ENCODE results near the gene SNX17.
A peak's percentile ranks its signal among the peaks of the same experiment; 100 is the strongest.

Gene SNX17

DNA sequence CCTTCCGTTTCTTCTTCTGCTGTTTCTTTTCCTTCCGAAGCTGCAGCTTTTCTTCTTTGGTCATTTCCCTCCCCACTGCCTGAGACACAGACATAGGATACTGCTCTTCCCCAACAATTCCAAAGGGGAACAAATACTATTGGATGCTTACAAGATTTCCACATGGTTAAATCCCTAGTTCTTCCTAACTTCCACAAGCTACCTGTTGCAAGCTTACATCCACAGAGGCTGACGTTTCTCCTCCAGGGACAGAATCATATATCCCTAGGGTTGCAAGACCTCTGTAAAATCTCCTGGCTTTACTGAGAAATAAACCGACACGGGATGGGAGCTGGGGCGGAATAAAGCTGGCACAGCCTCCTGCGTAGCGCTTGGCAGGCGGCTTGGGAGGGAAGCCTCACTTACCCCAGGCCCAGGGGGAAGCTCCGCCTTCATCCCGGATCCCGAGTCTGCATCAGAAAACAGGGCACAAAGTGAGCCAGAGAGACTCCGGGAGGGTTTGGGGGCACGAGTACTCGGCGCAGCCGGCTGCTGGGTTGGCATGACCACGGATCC, 868 bp upstream of the SNX17 start:
- no peak for DNase-seq

DNA sequence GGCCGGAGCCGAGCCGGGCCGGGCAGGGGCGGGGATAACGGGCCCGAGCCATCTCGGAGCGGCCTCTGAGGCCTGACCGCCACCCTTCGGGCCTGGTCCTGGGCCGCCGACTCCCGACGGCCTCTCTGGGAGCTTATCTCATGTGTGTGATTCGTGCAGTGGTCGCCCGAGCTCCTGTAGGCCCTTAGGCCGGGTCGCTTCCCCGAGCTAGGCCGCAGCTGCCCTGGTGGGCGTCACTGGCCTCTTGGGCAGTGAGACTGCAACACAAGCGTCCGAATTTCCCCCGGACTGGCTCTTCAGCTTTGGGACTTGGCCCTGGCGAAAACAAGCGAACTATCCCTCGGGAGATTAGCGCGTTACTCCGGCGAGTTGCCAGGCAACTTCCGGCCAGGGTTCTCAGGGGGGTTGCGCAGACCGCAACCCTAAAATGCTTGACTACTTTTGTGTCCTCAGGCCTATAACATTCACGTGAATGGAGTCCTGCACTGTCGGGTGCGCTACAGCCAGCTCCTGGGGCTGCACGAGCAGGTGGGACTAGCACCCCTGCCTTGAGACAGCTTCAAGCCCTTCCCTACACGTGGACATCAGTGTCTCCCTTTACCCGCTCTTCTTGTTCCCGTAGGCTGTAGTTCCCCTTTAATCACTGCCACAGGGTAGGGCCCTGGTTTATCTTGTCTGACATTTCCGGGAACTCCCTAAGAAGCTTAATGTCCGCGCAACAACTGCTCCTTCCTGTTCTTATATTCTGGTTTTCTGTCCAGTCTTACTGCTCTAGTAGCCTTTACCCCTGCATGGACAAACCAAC, 602 bp downstream of the SNX17 start:
- DNase-seq, result no peak

DNA sequence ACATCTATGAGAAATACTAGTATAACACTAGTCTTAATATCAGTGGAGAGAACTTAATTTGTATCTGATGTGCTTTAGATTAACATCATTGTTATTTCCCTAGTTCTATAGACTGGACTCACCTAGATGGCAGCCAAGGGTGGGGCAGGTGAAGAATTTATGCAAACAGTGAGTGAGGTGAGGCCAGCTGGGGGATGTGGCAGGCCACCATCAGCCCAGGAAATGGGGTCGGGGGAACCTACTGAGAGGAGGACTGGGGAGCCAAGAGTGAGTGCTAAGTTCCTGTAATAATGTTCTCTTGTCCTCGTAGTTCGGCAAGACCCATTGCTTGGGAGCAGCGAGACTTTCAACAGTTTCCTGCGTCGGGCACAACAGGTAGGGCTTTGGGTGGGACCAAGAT, 2.5 kb downstream of the SNX17 start:
- no peak for DNase-seq

DNA sequence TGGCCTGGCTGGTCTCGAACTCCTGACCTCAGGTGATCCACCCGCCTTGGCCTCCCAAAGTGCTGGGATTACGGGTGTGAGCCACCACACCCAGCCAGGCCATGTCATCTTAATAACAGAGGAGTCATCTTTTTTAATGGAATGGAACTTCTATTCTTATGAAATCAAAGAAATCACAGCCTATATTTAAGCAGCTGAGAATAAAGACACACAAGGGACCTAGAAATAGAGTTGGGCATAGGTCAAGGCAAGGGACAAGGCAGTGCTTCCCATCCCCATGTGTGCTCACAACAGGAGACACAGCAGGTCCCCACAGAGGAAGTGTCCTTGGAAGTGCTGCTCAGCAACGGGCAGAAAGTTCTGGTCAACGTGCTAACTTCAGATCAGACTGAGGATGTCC, 3.2 kb downstream of the SNX17 start:
- DNase-seq, result no peak

GRCh38 chr2:27375513-27376099, 5.2 kb downstream of the SNX17 start:
- no peak for DNase-seq

DNA sequence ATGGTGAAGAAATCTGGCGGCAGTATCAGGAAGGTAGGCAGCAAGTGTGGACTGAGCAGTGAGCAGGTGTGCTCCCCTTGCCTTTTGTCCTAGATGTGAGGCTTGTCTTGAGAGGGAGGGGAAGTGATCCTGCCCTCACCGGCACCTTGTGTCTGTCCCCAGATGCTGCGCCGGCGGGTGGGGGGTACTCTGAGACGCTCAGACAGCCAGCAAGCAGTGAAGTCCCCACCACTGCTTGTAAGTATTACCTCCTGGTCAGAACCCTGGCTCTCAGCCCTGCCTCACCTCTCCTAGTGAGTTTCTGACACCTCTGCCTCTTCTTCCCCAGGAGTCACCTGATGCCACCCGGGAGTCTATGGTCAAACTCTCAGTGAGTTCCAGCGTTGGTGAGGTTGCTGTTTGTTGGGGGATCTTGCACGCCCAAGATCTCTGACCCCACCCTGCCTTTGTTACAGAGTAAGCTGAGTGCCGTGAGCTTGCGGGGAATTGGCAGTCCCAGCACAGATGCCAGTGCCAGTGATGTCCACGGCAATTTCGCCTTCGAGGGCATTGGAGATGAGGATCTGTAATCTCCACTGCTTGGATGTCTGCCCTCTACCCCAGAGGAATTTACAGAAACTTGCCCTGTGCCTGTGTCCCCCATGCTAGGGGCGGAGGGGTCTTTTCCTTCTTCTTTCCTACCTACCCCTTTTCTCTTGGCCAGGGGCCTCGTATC, 5.9 kb downstream of the SNX17 start:
- DNase-seq, result no peak

GRCh38 chr2:27376866-27377617, 6.6 kb downstream of the SNX17 start:
- no peak for DNase-seq

GRCh38 chr2:27377618-27378095, 7.2 kb downstream of the SNX17 start:
- no peak for DNase-seq

GRCh38 chr2:27378096-27378808, 7.8 kb downstream of the SNX17 start:
- no peak for DNase-seq

DNA sequence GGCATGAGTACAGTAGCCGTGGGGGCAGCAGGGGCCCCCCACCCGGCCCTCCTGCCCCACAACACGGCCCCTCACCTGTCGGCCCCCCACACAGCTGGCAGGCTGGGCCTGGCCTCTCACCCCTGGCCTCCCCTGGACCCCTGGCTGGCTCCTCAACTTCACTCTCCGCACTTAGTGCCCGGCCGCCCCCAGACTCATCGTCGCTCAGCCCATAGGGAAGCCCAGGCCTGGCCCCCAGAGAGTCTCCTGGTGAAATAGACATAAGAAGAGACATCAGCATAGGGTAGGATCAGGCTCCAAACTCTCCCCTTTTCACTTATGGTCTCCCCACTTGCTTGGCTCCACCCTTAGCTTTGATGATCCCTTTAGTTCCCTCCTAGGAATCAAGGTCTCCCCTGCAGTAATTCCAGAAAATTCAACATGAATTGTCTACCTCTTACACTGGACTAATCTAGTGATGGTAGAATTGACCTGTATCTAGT, 8.4 kb downstream of the SNX17 start:
- DNase-seq, result no peak

DNA sequence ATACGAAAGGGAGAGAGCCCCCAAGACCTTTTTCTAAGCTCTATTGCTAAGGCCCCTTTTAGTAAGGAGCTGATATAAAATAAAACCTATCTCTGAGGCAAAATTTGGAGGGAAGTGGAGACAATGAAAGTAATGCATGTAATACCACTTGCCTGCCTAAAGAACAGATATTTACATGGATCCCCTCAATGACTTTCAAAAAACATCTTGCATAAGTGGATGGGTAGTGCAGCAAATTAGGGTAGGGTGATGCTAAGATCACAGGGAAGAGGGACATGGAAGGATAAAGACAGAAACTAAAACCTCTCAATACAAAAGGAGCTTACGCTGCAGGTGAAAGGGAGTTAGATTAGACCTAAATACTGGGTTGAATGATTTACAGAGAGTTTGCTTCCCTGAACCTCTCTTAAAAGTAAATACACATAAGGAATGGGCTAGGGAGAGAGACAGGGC, 9.0 kb downstream of the SNX17 start:
- no peak for DNase-seq

GRCh38 chr2:27379836-27380625, 9.6 kb downstream of the SNX17 start:
- no peak for DNase-seq

GRCh38 chr2:27380626-27381545, 10.5 kb downstream of the SNX17 start, which contains the start of gene ZNF513:
ZNF513 (minus strand) TSS chr2:27380734; CDS start chr2:27380526, 208 bp downstream.
- DNase-seq, result peak; percentile 89

GRCh38 chr2:27381577-27382181, 11.3 kb downstream of the SNX17 start:
- no peak for DNase-seq

DNA sequence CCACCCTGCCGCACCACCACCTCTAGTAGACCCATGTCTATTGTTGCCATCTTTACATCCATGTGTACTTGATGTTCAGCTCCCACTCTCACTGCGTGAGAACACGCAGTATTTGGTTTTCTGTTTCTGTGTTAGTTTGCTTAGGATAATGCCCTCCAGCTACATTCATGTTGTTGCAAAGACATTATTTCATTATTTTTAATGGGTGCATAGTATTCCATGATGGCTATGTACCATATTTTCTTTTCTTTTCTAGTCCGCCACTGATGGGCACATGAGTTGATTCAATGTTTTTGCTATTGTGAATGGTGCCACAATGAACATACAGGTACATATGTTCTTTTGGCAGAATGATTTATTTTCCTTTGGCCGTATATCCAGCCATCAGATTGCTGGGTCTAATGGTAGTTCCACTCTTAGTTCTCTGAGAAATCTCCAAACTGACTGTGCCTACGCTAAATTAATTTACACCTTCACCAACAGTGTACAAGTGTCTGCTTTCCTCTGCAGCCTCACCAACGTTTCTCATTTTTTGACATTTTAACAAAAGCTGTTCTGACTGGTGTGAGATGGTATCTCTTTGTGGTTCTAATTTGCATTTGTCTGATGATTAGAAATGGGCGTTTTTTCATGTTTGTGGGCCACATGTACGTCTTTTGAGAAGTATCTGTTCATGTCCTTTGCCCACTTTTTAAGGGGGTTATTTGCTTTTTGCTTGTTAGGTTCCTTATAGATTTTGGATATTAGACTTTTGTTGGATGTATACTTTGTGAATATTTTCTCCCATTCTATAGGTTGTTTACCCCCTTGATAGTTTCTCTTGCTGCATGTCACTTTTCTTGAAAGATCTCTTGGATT, 20.6 kb downstream of the SNX17 start:
- DNase-seq, result no peak

DNA sequence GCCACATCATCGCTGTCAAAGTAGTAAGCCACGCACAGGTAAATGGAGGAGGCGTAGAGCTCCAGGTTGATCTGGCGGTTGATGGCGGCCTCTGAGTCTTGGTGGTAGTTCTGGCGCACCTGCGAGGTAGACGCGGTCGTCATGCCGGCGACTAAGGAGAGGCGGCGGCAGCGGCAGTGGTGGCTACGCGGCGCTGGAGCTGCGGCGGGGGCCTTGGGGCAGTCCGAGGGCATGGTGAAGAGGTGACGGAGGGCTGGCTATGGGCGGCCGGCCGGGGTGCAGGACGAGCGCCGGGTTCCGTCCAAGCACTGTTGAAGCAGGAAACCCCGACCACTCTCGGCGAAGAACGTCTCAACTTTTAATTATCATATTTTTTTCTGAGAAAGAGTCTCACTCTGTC, 22.8 kb downstream of the SNX17 start:
- DNase-seq, result no peak

- no peak for DNase-seq
These were observed 28.5 kb downstream of the SNX17 start for GRCh38 chr2:27398962-27399361.

Measured in GDM1 (cell line).